GM12878 (cell line): Measurements from ENCODE around the gene KRT38. TPM values are rescaled to one million over a fixed set of nuclear protein-coding genes. Genes with fewer than 3 reads are reported as not detected.

Experiments used
- ATAC-seq: fragments of 200-7000 bp; cut with Tn5 transposase; 3 replicates; pipeline ENCODE4 v1.9.1; 2020; ENCODE audit warnings: mild to moderate bottlenecking, moderate library complexity
- BruUV-seq: library from RNA; stranded (reverse); fragments of 400-500 nt; replicated peaks from 2 replicates; lab custom pipeline; 2021; lab: Mats Ljungman, UMichigan
- CTCF ChIA-PET: fragments of 300-600 bp; sonication (Branson Sonifier 250); formaldehyde crosslinking; extraction: SDS; loops from one replicate; lab custom pipeline; 2021; ENCODE audit warnings: inconsistent platforms; lab: Yijun Ruan, JAX
- POLR2A ChIA-PET: fragments of 350-600 bp; formaldehyde crosslinking; extraction: SDS; loops from one replicate; lab custom pipeline; 2021; ENCODE audit warnings: inconsistent platforms; lab: Charles Lee
- RAD21 ChIA-PET: fragments of 300-600 bp; sonication (Branson Sonifier 250); formaldehyde crosslinking; loops from one replicate; lab custom pipeline; 2023; ENCODE audit warnings: antibody characterized with exemption; ENCODE audit not compliant: unreplicated experiment; lab: Charles Lee
- SMC1A ChIA-PET: fragments of 300-600 bp; sonication (Branson Sonifier 250); formaldehyde crosslinking; loops from one replicate; lab custom pipeline; 2023; ENCODE audit not compliant: unreplicated experiment, uncharacterized antibody; lab: Charles Lee
- DNase-seq: peaks from one replicate; pipeline ENCODE4 v3.0.0-alpha.2; 2011; ENCODE audit warnings: low read depth, low spot score
- FAIRE-seq: peaks from 3 replicates; lab custom pipeline; 2011; peaks lifted over from hg19 to GRCh38; lab: Jason Lieb, UNC
- H2AFZ ChIP-seq: 2 replicates; pipeline ENCODE4 v1.6.0; 2011; ENCODE audit warnings: low read depth, low read length, control low read depth; ENCODE audit not compliant: control insufficient read depth
- H3K27ac ChIP-seq: 2 replicates; pipeline ENCODE4 v1.5.1; 2011; ENCODE audit warnings: control low read depth; ENCODE audit not compliant: control insufficient read depth, insufficient read depth
- H3K27me3 ChIP-seq, 2 experiments: replicated peaks in 1 of 2; 2 replicates each; pipeline versions ENCODE4 v1.6.0 to v1.6.1; 2011; ENCODE audit warnings: low read length in 1 of 2; ENCODE audit not compliant: control insufficient read depth in 2 of 2, insufficient read depth in 2 of 2
- H3K36me3 ChIP-seq, 2 experiments: 2 replicates each; pipeline ENCODE4 v1.5.1; 2011; ENCODE audit warnings: low read length in 1 of 2; ENCODE audit not compliant: control insufficient read depth in 2 of 2, insufficient read depth in 2 of 2
- H3K4me1 ChIP-seq: 2 replicates; pipeline ENCODE4 v1.6.1; 2011; ENCODE audit warnings: mild to moderate bottlenecking, low read length, moderate library complexity, mixed read lengths; ENCODE audit not compliant: control insufficient read depth, insufficient read depth
- H3K4me2 ChIP-seq: 2 replicates; pipeline ENCODE4 v1.6.0; 2011; ENCODE audit warnings: control low read depth; ENCODE audit not compliant: control insufficient read depth, insufficient read depth
- H3K4me3 ChIP-seq: fragments of 200-600 bp; sonication (generic); 2 replicates; pipeline ENCODE4 v1.5.1; 2016
- H3K79me2 ChIP-seq: 2 replicates; pipeline ENCODE4 v1.6.0; 2011; ENCODE audit warnings: low read length; ENCODE audit not compliant: control insufficient read depth, insufficient read depth
- H3K9ac ChIP-seq: 2 replicates; pipeline ENCODE4 v1.8.0; 2011; ENCODE audit warnings: low read length, control low read depth, mixed read lengths; ENCODE audit not compliant: control insufficient read depth, insufficient read depth
- H3K9me3 ChIP-seq: replicated peaks from 3 replicates; pipeline ENCODE4 v1.5.1; 2011; ENCODE audit warnings: mild to moderate bottlenecking, low read length; ENCODE audit not compliant: control insufficient read depth, insufficient read depth
- H4K20me1 ChIP-seq: 2 replicates; pipeline ENCODE4 v1.6.0; 2011; ENCODE audit not compliant: control insufficient read depth, insufficient read depth
- EZH2 ChIP-seq: IDR thresholded peaks from 2 replicates; pipeline ENCODE4 v1.6.1; 2012; ENCODE audit warnings: low read depth, mild to moderate bottlenecking, control low read depth, inconsistent platforms, low read length, borderline replicate concordance; ENCODE audit not compliant: control insufficient read depth
- FOXK2 ChIP-seq: fragments of 450-650 bp; IDR thresholded peaks from 2 replicates; pipeline ENCODE4 v1.6.1; 2017; ENCODE audit warnings: mild to moderate bottlenecking, moderate library complexity
- GATAD2B ChIP-seq: fragments of 450-650 bp; conservative IDR thresholded peaks from 2 replicates; pipeline ENCODE4 v1.6.1; 2017; ENCODE audit warnings: low read depth, mild to moderate bottlenecking, moderate library complexity
- IKZF1 ChIP-seq: fragments of 450-650 bp; conservative IDR thresholded peaks from 2 replicates; pipeline ENCODE4 v1.6.1; 2017; ENCODE audit warnings: antibody characterized with exemption, mild to moderate bottlenecking
- LARP7 ChIP-seq: fragments of 450-650 bp; IDR thresholded peaks from 2 replicates; pipeline ENCODE4 v1.6.1; 2017; ENCODE audit warnings: mild to moderate bottlenecking
- NRF1 ChIP-seq: conservative IDR thresholded peaks from 2 replicates; pipeline ENCODE4 v1.6.1; 2011; ENCODE audit warnings: mild to moderate bottlenecking, low read depth, low read length, improper control_type of control experiment
- RCOR1 ChIP-seq: conservative IDR thresholded peaks from 2 replicates; pipeline ENCODE4 v1.6.1; 2012; ENCODE audit warnings: low read depth, low read length, improper control_type of control experiment
- SMARCA5 ChIP-seq: fragments of 450-650 bp; IDR thresholded peaks from 2 replicates; pipeline ENCODE4 v1.6.1; 2017; ENCODE audit warnings: mild to moderate bottlenecking
- SMC3 ChIP-seq: IDR thresholded peaks from 2 replicates; pipeline ENCODE4 v1.6.1; 2011; ENCODE audit warnings: low read length, improper control_type of control experiment, borderline replicate concordance
- WGBS: methylation state at CpG from one replicate; pipeline ENCODE4 v1.1.6; 2016; ENCODE audit warnings: low lambda C conversion rate; ENCODE audit not compliant: insufficient replicate concordance, insufficient coverage; ENCODE audit errors: missing lambda C conversion rate; 5-methylcytosine and 5-hydroxymethylcytosine counted together
- in situ Hi-C: fragments of 300-500 bp; cut with MboI; formaldehyde crosslinking; loops from 9 replicates; pipeline ENCODE4 v1.14.3; 2018; ENCODE audit warnings: mixed read lengths
- intact Hi-C: fragments of 100-400 bp; cut with micrococcal nuclease; formaldehyde crosslinking; loops from one replicate; pipeline ENCODE4 v1.14.2; 2022; ENCODE audit not compliant: unreplicated experiment
- polyA plus RNA-seq, 11 experiments: library from polyadenylated mRNA; depleted of rRNA in 4 of 11; unstranded in 6 of 11; stranded (reverse) in 5 of 11; fragments of >200 nt; fragmentation: Nextera tagmentation in 4 of 11; fragmentation: Illumina TruSeq in 1 of 11; extraction: Ambion mirVana in 4 of 11; extraction: Trizol in 1 of 11; gene quantifications; 1 replicate in 1 of 11; 2 replicates in 10 of 11; pipeline versions ENCODE4 v1.2.1 to v1.2.3, GENCODE V29; 2011 to 2016; ENCODE audit warnings: inconsistent platforms in 2 of 11, missing spikeins in 2 of 11, low read depth in 1 of 11
- total RNA-seq, 4 experiments: library from RNA; depleted of rRNA in 3 of 4; stranded (reverse); fragments of >200 nt in 3 of 4; fragmentation: Illumina TruSeq in 1 of 4; extraction: Trizol in 1 of 4; gene quantifications; 2 replicates each; pipeline versions ENCODE4 v1.2.1 to v1.2.3, GENCODE V29; 2013 to 2021
- TF ChIP-seq, protein P1 (sequence below): IDR thresholded peaks from 2 replicates; pipeline ENCODE4 v1.6.1; 2012; ENCODE audit warnings: low read depth, low read length, improper control_type of control experiment
- TF ChIP-seq, protein P2 (sequence below): fragments of 450-650 bp; formaldehyde crosslinking; IDR thresholded peaks from 2 replicates; pipeline ENCODE4 v1.5.0; 2022; ENCODE audit warnings: mild to moderate bottlenecking, missing genetic modification characterization
- TF ChIP-seq, protein P3 (sequence below): IDR thresholded peaks from 2 replicates; pipeline ENCODE4 v1.6.1; 2012; ENCODE audit warnings: low read depth, low read length, improper control_type of control experiment
- TF ChIP-seq, protein P4 (sequence below): IDR thresholded peaks from 2 replicates; pipeline ENCODE4 v1.6.1; 2011; ENCODE audit warnings: borderline replicate concordance, low read depth, mild to moderate bottlenecking, moderate library complexity, low read length; ENCODE audit not compliant: insufficient read depth, poor library complexity, severe bottlenecking

KRT38 gene
- total and polyA plus RNA-seq, 10 of the 15 experiments (the other 5 are each of a cell fraction or from before 2014, with no cell fraction given): not detected

DNA sequence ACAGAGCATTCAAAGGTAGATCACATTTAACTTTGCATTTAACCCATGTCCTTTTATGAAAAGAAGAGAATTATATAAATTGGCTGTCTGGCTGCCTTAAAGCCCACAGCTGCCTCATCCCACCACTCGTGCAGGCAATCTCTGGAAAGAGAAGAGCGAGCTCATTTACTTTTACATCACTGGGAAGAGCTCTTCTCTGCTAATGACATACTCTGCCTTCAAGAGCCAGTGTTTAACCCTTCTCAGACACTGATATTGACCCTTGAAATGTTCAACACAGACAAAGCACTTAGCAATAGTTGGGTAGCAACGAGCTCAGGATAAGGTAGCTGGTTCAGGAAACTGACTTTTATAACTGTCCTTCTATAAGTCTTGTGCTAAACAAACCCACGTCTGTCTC, 6.8 kb downstream of the KRT38 start:
- no TSS peak for BruUV-seq
- 2% methylated on average over 4 of the region's 4 CpGs for WGBS
- Histone ChIP-seq H3K79me2 (no peaks in the 10 kb centered on the region), H3K36me3 (no peaks in the 10 kb centered on the region), H4K20me1 (no peaks in the 10 kb centered on the region), H3K9me3 (no peaks in the 10 kb centered on the region), H3K4me1 (no peaks in the 10 kb centered on the region), H2AFZ (no peak overlapping the region), H3K9ac (no peak overlapping the region), H3K27ac (no peak overlapping the region), H3K27me3 (peaks cover 0 to 3% of the 10 kb centered on the region in 2 experiments; a peak in 2 of 4 replicates), H3K4me2 (no peak overlapping the region), H3K4me3 (no peak overlapping the region)
- TF ChIP-seq LARP7 (no peak), SMARCA5 (no peak), GATAD2B (no peak), IKZF1 (no peak), RCOR1 (no peak), FOXK2 (no peak), EZH2 (no peak), NRF1 (no peak), SMC3 (no peak)
- TF ChIP-seq, protein P1, sequence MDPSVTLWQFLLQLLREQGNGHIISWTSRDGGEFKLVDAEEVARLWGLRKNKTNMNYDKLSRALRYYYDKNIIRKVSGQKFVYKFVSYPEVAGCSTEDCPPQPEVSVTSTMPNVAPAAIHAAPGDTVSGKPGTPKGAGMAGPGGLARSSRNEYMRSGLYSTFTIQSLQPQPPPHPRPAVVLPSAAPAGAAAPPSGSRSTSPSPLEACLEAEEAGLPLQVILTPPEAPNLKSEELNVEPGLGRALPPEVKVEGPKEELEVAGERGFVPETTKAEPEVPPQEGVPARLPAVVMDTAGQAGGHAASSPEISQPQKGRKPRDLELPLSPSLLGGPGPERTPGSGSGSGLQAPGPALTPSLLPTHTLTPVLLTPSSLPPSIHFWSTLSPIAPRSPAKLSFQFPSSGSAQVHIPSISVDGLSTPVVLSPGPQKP: no peak
- TF ChIP-seq, protein P2, sequence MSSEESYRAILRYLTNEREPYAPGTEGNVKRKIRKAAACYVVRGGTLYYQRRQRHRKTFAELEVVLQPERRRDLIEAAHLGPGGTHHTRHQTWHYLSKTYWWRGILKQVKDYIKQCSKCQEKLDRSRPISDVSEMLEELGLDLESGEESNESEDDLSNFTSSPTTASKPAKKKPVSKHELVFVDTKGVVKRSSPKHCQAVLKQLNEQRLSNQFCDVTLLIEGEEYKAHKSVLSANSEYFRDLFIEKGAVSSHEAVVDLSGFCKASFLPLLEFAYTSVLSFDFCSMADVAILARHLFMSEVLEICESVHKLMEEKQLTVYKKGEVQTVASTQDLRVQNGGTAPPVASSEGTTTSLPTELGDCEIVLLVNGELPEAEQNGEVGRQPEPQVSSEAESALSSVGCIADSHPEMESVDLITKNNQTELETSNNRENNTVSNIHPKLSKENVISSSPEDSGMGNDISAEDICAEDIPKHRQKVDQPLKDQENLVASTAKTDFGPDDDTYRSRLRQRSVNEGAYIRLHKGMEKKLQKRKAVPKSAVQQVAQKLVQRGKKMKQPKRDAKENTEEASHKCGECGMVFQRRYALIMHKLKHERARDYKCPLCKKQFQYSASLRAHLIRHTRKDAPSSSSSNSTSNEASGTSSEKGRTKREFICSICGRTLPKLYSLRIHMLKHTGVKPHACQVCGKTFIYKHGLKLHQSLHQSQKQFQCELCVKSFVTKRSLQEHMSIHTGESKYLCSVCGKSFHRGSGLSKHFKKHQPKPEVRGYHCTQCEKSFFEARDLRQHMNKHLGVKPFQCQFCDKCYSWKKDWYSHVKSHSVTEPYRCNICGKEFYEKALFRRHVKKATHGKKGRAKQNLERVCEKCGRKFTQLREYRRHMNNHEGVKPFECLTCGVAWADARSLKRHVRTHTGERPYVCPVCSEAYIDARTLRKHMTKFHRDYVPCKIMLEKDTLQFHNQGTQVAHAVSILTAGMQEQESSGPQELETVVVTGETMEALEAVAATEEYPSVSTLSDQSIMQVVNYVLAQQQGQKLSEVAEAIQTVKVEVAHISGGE: no peak
- TF ChIP-seq, protein P3, sequence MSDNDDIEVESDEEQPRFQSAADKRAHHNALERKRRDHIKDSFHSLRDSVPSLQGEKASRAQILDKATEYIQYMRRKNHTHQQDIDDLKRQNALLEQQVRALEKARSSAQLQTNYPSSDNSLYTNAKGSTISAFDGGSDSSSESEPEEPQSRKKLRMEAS: no peak
- TF ChIP-seq, protein P4, sequence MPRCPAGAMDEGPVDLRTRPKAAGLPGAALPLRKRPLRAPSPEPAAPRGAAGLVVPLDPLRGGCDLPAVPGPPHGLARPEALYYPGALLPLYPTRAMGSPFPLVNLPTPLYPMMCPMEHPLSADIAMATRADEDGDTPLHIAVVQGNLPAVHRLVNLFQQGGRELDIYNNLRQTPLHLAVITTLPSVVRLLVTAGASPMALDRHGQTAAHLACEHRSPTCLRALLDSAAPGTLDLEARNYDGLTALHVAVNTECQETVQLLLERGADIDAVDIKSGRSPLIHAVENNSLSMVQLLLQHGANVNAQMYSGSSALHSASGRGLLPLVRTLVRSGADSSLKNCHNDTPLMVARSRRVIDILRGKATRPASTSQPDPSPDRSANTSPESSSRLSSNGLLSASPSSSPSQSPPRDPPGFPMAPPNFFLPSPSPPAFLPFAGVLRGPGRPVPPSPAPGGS: no peak
- intact Hi-C loops: no loop called here
- in situ Hi-C loops: no loop called here
- FAIRE-seq: no peak
- no peak for DNase-seq
- ChIA-PET SMC1A (no interaction called here), CTCF (no interaction called here), RAD21 (no interaction called here), POLR2A (interaction anchor here (0.6 kb wide), 1 partner anchor 127 kb away, joined by 3 read pairs; no protein-coding TSS in a partner anchor)
- ATAC-seq: no peak
